Heart left ventricle (tissue), 13 donors: ENCODE data around the gene HSPA12A.

Experiments used
- POLR2A ChIP-seq, 2 donors: fragments of 450-650 bp; IDR thresholded peaks; one replicate each; pipeline ENCODE4 v1.6.1; 2017; ENCODE audit warnings: antibody characterized with exemption in 2 of 2, mild to moderate bottlenecking in 2 of 2, moderate library complexity in 2 of 2
- TF ChIP-seq, protein P1 (sequence below), 12 donors: fragments of 200-600 bp; sonication (generic) in 4 of 12; IDR thresholded peaks; one replicate each; pipeline versions ENCODE4 v1.5.0 to v1.8.0; 2018 to 2022; ENCODE audit warnings: antibody characterized with exemption in 12 of 12, mild to moderate bottlenecking in 5 of 12
- donor health status: ischemic (EF 13 %, LVEDD 7.1; RV severe dilation, severe dysfunction).
- donor health status: DM: no; HTN: yes; CAD: no.
- donor health status: DM: no; HTN: no; CAD: no.
- donor health status: ischemic (EF 25% LVEDD 6.9; RV normal size, moderate dysfunction).
- donor health status: ischemic (EF 25% LVEDD 5.7; RV mildly dilated, moderate dysfunction).
- donor health status: ischemic (EF 35%, LVEDD 5.7; RV mildly dilated, moderate dysfunction).
- donor health status: nonischemic (EF 11% LVEDD 7.7; RV severe dilation, severe dysfunction).
- donor health status: DM: yes; HTN: yes; CAD: no.
- donor health status: PGD.
- donor health status: ischemic (EF 29% LVEDD 5.4; RV normal size, mild dysfunction).
- donor health status: nonischemic (EF 23%, LVEDD 6.1; RV moderate dilation, normal function).

DNA sequence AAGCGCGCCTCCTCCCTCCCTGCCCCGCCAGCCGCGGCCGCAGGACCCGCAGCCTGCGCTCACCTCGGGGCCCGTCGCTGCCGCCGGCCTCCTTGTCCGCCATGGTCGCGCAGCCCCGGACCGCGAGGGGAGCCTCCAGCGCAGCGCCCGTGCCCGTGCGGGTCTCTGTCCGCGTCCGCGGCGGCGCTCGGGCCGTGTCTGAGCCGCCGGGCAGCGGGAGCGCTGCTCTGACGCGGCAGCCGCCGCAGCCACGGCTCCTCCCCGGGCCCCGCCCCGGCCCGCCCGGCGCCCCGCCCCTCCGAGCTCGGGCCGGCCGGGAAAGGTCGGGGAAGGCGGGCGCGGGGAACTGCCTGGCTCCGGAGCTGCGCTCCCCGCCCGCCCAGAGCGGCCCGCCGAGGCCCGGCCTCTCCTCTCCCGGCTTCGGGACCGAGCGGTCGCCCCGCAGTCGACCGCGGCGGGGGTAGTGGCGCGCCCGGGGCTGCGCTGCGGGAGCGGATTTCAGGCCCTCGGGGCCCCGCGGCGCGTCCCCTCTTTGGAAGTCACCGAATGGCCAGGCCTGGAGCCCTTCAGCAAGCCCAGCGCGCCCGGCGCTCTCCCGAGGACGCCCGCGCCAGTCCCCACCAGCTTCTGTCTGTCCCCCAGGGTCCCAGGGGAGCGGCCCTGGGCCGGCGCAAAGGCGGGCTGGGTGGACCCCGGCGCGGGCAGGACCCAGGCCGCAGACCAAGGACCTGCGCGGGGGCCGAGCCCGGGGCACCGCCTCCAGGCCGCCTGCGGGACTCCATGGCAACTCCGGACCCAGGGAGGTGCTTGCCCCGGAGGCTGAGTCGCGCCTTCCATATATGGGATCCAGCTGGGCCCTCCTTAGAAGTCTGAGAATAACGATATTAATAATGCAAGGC is at the start of gene HSPA12A:
- peak; percentile 66 to 92 for TF ChIP-seq POLR2A (IDR thresholded peaks at IDR 0.05)
- TF ChIP-seq, protein P1, sequence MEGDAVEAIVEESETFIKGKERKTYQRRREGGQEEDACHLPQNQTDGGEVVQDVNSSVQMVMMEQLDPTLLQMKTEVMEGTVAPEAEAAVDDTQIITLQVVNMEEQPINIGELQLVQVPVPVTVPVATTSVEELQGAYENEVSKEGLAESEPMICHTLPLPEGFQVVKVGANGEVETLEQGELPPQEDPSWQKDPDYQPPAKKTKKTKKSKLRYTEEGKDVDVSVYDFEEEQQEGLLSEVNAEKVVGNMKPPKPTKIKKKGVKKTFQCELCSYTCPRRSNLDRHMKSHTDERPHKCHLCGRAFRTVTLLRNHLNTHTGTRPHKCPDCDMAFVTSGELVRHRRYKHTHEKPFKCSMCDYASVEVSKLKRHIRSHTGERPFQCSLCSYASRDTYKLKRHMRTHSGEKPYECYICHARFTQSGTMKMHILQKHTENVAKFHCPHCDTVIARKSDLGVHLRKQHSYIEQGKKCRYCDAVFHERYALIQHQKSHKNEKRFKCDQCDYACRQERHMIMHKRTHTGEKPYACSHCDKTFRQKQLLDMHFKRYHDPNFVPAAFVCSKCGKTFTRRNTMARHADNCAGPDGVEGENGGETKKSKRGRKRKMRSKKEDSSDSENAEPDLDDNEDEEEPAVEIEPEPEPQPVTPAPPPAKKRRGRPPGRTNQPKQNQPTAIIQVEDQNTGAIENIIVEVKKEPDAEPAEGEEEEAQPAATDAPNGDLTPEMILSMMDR (IDR thresholded peaks at IDR 0.05): peak in 1 of 12 donors; percentile 4
